Common myeloid progenitor, CD34-positive (primary cell): ENCODE data around the gene PHACTR3.

Experiments used
- CTCF ChIA-PET: fragments of 350-600 bp; sonication (Branson Sonifier 250); formaldehyde crosslinking; loops from one replicate; lab custom pipeline; 2021; ENCODE audit warnings: antibody characterized with exemption; lab: Charles Lee
- POLR2A ChIA-PET: fragments of 350-600 bp; sonication (Branson Sonifier 250); formaldehyde crosslinking; loops from one replicate; lab custom pipeline; 2021; ENCODE audit warnings: antibody characterized with exemption; lab: Charles Lee
- DNase-seq, 3 donors: peaks; one replicate each; pipeline versions ENCODE4 v3.0.0 to v3.0.0-alpha.2; 2013
- H3K27ac ChIP-seq, 2 experiments: 1 replicate in 1 of 2; 2 replicates in 1 of 2; pipeline ENCODE4 v1.7.0; 2013; ENCODE audit warnings: inconsistent platforms in 2 of 2, low read length in 2 of 2, mild to moderate bottlenecking in 2 of 2, low read depth in 1 of 2, moderate library complexity in 1 of 2; ENCODE audit not compliant: severe bottlenecking in 2 of 2, insufficient read depth in 1 of 2, poor library complexity in 1 of 2
- H3K27me3 ChIP-seq, 5 experiments: replicated peaks in 2 of 5; 1 replicate in 3 of 5; 2 replicates in 2 of 5; pipeline versions ENCODE4 v1.6.1 to v1.7.0; 2013; ENCODE audit warnings: low read length in 4 of 5, mild to moderate bottlenecking in 2 of 5, moderate library complexity in 2 of 5, inconsistent platforms in 1 of 5; ENCODE audit not compliant: insufficient read depth in 5 of 5, control insufficient read depth in 4 of 5
- H3K36me3 ChIP-seq, 4 experiments: 1 replicate in 2 of 4; 2 replicates in 2 of 4; pipeline versions ENCODE4 v1.6.1 to v1.7.0; 2013; ENCODE audit warnings: low read length in 3 of 4, control low read depth in 1 of 4, mild to moderate bottlenecking in 1 of 4; ENCODE audit not compliant: control insufficient read depth in 4 of 4, insufficient read depth in 4 of 4
- H3K4me1 ChIP-seq, 4 experiments: 1 replicate in 3 of 4; 2 replicates in 1 of 4; pipeline versions ENCODE4 v1.6.1 to v1.7.1; 2013; ENCODE audit warnings: low read length in 3 of 4, mild to moderate bottlenecking in 3 of 4, control low read depth in 1 of 4, inconsistent platforms in 1 of 4, moderate library complexity in 1 of 4; ENCODE audit not compliant: control insufficient read depth in 4 of 4, insufficient read depth in 4 of 4; ENCODE audit errors: control extremely low read depth in 1 of 4
- H3K4me3 ChIP-seq, 7 experiments: 1 replicate in 4 of 7; 2 replicates in 3 of 7; pipeline versions ENCODE4 v1.5.1 to v1.7.0; 2013; ENCODE audit warnings: mild to moderate bottlenecking in 7 of 7, low read length in 6 of 7, moderate library complexity in 6 of 7, inconsistent platforms in 2 of 7, low read depth in 2 of 7, control low read depth in 1 of 7; ENCODE audit not compliant: insufficient read depth in 4 of 7, control insufficient read depth in 1 of 7; ENCODE audit errors: extremely low read depth in 1 of 7
- H3K9me3 ChIP-seq, 5 experiments: 1 replicate in 4 of 5; 2 replicates in 1 of 5; pipeline versions ENCODE4 v1.6.1 to v1.7.1; 2013; ENCODE audit warnings: low read length in 4 of 5, mild to moderate bottlenecking in 2 of 5, inconsistent platforms in 1 of 5, low read depth in 1 of 5, moderate library complexity in 1 of 5; ENCODE audit not compliant: control insufficient read depth in 4 of 5, insufficient read depth in 2 of 5; ENCODE audit errors: control extremely low read depth in 1 of 5
- whole genome bisulfite sequencing: methylation state at CpG from one replicate; pipeline ENCODE4 v1.1.5; 2013; ENCODE audit not compliant: insufficient coverage; 5-methylcytosine and 5-hydroxymethylcytosine counted together

The PHACTR3 gene

GRCh38 chr20:59628171-59628570 lies 23.8 kb downstream of the PHACTR3 start:
- DNase-seq = no peak
- Histone ChIP-seq H3K36me3 (no peaks in the 10 kb centered on the region), H3K4me3 (no peak overlapping the region), H3K9me3 (no peaks in the 10 kb centered on the region), H3K27me3 (peaks cover 0 to 22% (median 3%) of the 10 kb centered on the region in 5 experiments), H3K4me1 (no peaks in the 10 kb centered on the region), H3K27ac (no peak overlapping the region)
- 92% methylated on average over 10 of the region's 15 CpGs for WGBS
- CTCF ChIA-PET = no interaction called here
- POLR2A ChIA-PET = no interaction called here

GRCh38 chr20:59629141-59630045 lies 25.1 kb downstream of the PHACTR3 start:
- Histone ChIP-seq H3K4me1 (no peaks in the 10 kb centered on the region), H3K4me3 (no peak overlapping the region), H3K36me3 (no peaks in the 10 kb centered on the region), H3K9me3 (no peaks in the 10 kb centered on the region), H3K27me3 (peaks cover 0 to 22% (median 5%) of the 10 kb centered on the region in 5 experiments), H3K27ac (no peak overlapping the region)
- ChIA-PET CTCF (no interaction called here), POLR2A (no interaction called here)
- no peak for DNase-seq
- WGBS = 96% methylated on average over 14 of the region's 16 CpGs

GRCh38 chr20:59630526-59630925 lies 26.2 kb downstream of the PHACTR3 start:
- no peak overlapping the region for H3K4me3 ChIP-seq
- no peak overlapping the region for H3K27ac ChIP-seq
- POLR2A ChIA-PET = no interaction called here
- no peak for DNase-seq
- no peaks in the 10 kb centered on the region for H3K9me3 ChIP-seq
- CTCF ChIA-PET = no interaction called here
- H3K27me3 ChIP-seq = peaks cover 0 to 23% (median 6%) of the 10 kb centered on the region in 5 experiments
- WGBS = 55% methylated on average over 6 of the region's 8 CpGs
- H3K4me1 ChIP-seq = no peaks in the 10 kb centered on the region
- H3K36me3 ChIP-seq = no peaks in the 10 kb centered on the region

- H3K4me1 ChIP-seq = no peaks in the 10 kb centered on the region
- ChIA-PET POLR2A (no interaction called here), CTCF (no interaction called here)
- no peaks in the 10 kb centered on the region for H3K9me3 ChIP-seq
- H3K4me3 ChIP-seq = no peak overlapping the region
- no peaks in the 10 kb centered on the region for H3K36me3 ChIP-seq
- WGBS = 93% methylated on average over 14 of the region's 14 CpGs
- peaks cover 0 to 19% (median 7%) of the 10 kb centered on the region in 5 experiments for H3K27me3 ChIP-seq
- no peak overlapping the region for H3K27ac ChIP-seq
- DNase-seq = no peak
Measured at GRCh38 chr20:59631751-59632540, 27.6 kb downstream of the PHACTR3 start.

- ChIA-PET POLR2A (no interaction called here), CTCF (no interaction called here)
Measured at GRCh38 chr20:59632541-59633113, 28.3 kb downstream of the PHACTR3 start.

GRCh38 chr20:59633656-59634251 lies 29.4 kb downstream of the PHACTR3 start:
- whole genome bisulfite sequencing = 93% methylated on average over 4 of the region's 6 CpGs
- no peak for DNase-seq
- ChIA-PET CTCF (no interaction called here), POLR2A (no interaction called here)
- no peaks in the 10 kb centered on the region for H3K36me3 ChIP-seq
- no peak overlapping the region for H3K27ac ChIP-seq
- H3K27me3 ChIP-seq = peaks cover 0 to 17% (median 7%) of the 10 kb centered on the region in 5 experiments
- no peak overlapping the region for H3K4me3 ChIP-seq
- no peaks in the 10 kb centered on the region for H3K4me1 ChIP-seq
- no peaks in the 10 kb centered on the region for H3K9me3 ChIP-seq

More at GRCh38 chr20:59632541-59633113, 28.3 kb downstream of the PHACTR3 start:
- WGBS = 79% methylated on average over 7 of the region's 8 CpGs
- H3K9me3 ChIP-seq = no peaks in the 10 kb centered on the region
- no peaks in the 10 kb centered on the region for H3K4me1 ChIP-seq
- no peak overlapping the region for H3K27ac ChIP-seq
- no peak for DNase-seq
- no peaks in the 10 kb centered on the region for H3K36me3 ChIP-seq
- H3K4me3 ChIP-seq = no peak overlapping the region
- peaks cover 0 to 21% (median 7%) of the 10 kb centered on the region in 5 experiments for H3K27me3 ChIP-seq
